HG03354 (cell line): ENCODE measurements around the gene RFLNA.

Experiments
- ATAC-seq: cut with Tn5 transposase; IDR thresholded peaks from one replicate; pipeline ENCODE4 v1.9.1; 2021; ENCODE audit warnings: mild to moderate bottlenecking; ENCODE audit not compliant: unreplicated experiment, poor library complexity, severe bottlenecking

RFLNA gene

DNA sequence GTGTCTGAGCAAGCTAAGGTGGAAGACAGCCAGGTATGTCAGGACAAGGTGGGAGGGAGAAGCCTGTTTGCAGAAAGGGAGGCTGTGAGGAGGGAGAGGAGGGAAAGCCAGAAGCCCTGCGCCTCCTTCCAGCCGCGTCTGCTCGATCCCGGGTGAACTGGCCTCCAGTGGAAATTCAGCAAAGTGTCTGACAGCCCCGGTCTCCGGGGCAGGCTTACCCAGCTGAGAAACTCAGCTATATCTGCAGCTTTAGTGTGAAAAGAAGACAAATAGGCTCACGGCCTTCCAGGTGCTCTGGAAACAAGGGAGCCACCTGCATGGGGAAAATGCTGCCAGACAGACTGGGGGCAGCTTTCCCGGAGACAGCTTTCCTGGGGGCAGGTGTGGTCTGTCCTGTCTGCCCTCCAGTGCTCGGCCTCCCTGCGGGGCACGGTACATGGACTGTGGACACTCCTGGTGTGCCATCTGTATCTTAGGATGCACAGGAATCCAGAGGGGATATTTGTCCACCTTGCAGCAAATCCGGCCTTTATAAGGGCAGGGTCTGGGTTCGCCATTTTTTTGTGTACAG, 6.3 kb downstream of the RFLNA start:
- ATAC-seq = no peak

DNA sequence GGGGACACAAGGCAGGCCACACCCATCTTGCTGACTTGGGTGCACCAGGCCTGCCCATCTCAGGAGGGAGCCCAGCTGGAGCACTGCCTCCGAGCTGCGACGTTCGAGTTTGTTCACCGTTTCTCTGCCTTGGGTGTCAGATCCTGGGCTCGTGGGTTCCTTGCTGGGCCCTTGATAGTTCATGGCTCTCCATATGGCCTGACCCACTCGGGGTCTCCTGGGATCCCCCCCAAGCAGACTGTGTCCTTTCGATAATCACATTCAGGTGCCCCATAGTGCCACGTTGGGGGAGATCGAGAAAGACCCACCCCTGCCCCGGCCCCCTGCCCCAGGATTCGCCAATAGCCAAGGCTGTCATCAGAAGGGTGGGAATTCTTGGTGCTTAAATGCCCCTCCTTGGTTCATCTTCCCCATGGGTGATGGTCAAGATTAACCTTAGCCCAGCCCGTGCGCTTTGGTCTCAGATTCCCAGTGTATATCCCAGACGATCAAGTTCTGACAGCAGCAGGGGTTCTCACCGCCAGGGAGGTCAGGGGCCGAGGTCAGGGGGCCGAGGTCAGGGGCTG, 7.4 kb downstream of the RFLNA start:
- ATAC-seq = no peak

DNA sequence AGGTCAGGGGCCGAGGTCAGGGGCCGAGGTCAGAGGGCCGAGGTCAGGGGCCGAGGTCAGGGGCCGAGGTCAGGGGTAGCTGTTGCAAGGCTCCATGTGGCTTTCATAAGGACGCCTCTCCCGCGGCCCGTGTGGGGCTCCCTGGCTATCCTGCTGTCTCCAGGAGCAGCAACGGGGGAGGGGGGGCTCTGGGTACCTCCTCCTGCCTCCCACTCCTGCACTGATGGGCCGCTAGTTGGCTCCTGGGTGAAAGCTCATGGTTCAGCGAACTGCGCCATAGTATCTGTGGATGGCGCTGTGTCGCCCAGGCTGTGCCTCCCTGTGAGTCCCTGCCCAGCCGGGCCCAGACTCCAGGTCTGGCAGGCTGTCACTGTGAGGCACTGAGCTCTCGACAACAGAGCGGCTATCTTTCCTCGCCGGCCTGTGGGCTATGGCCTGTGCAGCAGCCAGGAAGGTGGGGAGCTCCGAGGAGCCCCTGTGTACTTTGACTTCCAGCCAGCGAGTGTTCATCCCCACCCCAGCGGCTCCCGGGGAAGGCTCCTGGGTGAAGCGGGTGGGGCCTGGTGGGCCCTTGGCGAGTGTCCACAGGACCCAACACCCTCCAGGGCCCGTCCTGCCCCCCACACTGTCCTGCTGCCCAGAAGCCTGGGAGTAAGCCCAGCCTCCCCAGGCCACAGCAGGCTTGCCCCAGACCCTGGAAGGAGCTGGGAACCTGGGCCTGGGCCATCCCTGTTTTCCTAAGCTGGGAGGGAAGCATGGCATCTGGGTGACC, 8.1 kb downstream of the RFLNA start:
- no peak for ATAC-seq

DNA sequence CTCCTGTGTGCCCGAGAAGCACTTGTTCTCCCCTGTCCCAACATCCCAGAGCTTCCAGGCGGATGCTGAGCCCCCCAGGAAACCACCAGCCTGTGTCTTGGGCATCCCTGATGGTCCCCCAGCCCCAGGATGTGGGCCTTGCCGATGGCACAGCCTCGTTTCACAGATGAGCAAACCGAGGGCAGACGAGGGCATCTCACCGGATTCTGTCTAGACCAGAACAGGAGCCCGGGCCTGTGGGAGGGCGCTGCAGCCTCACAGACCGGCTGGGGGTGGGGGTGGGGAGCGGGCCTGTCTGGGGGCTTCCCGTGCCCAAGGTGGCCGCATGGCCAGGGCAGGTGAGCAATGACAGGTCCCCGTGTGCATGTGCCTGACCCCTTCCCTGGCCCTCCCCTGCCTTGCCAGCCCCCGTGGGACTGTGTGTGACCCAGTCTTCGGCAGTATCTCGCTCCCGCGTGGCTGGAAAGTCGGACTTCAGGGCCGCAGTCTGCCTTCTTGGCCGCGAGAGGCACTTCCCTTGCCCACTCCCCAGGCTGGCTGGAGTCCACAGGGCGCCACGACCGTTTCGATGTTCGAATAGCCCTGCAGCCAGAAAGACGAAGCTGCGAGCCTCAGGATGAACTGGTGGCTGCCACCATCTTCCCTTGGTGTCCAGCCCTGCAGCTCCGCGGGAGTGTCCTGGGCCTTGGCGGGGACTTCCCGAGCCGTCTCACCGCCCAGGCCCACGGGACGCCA, 8.9 kb downstream of the RFLNA start:
- ATAC-seq = no peak

GRCh38 chr12:124304314-124304790, 9.5 kb downstream of the RFLNA start:
- no peak for ATAC-seq

- ATAC-seq = no peak
These were observed 10.2 kb downstream of the RFLNA start for GRCh38 chr12:124305136-124305535.

GRCh38 chr12:124305776-124306685, 11.1 kb downstream of the RFLNA start:
- no peak for ATAC-seq

- ATAC-seq = no peak
These were observed 12.0 kb downstream of the RFLNA start for GRCh38 chr12:124306686-124307555.

DNA sequence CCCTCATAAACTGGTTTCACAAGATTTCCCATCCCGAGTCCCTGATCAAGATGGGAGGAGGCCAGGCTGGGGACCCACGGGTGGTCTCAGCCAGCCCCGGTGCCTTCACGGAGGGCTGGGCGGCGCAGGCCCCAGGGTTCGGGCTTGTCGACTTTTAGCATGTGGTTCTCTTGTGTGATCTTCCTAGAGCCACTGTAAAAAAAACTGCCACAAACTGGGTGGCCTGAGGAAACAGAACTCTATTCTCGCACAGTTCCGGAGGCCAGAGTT, 12.6 kb downstream of the RFLNA start:
- no peak for ATAC-seq

DNA sequence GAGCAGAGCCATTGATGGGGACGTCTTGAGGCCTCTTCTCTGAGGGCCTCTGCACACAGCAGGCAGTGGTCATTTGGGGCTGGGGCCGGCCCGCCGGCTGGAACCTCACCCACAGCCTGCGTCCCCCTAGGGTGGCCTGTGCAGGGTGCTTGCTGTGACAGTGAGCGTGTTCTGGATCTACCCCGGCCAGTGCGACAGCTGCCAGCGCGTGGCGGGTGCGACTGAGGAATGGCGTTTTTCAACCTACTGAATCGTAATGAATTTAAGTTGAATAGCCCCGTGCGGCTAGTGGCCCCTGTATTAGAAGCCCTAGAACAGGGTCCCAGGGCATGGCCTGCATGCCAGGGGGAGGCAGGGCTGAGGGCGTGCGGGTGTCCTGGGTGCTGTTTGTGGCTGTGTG, 13.8 kb downstream of the RFLNA start:
- no peak for ATAC-seq

GRCh38 chr12:124309231-124309630, 14.3 kb downstream of the RFLNA start:
- no peak for ATAC-seq

DNA sequence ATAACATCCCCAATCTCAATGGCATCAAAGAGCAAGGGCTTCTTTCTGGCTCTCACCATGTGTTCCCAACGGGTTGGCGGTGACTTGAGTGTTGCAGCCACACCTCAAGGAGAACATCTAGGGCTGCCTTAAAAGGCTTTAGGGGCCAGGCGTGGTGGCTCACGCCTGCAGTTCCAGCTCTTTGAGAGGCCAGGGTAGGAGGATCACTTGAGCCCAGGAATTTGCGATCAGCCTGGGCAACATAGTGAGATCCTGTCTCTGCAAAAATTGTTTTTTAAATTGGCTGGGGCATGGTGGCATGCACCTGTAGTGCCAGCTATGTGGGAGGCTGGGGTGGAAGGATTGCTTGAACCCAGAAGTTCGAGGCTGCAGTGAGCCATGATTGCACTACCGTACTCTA, 14.9 kb downstream of the RFLNA start:
- no peak for ATAC-seq

DNA sequence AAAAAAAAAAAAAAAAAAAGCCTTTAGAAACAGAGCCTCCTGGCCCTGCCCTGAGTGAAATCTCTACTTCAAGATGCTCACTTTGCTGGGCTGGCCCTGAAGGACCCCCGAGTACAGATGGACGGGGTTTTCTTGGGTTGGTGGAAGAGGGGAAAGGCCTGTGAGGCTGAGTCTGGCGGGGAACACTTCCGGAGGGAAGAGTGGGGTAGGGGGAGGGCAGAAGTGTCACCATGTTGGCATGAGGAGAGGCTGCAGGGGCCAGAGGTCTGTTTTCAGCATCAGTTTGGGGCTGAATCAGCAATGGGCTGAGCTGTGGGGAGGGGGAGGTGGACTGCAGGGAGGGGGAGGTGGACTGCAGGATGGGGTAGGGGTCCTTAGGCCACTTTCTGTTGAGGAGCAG, 15.3 kb downstream of the RFLNA start:
- ATAC-seq = no peak

GRCh38 chr12:124310785-124311184, 15.9 kb downstream of the RFLNA start:
- ATAC-seq = no peak

DNA sequence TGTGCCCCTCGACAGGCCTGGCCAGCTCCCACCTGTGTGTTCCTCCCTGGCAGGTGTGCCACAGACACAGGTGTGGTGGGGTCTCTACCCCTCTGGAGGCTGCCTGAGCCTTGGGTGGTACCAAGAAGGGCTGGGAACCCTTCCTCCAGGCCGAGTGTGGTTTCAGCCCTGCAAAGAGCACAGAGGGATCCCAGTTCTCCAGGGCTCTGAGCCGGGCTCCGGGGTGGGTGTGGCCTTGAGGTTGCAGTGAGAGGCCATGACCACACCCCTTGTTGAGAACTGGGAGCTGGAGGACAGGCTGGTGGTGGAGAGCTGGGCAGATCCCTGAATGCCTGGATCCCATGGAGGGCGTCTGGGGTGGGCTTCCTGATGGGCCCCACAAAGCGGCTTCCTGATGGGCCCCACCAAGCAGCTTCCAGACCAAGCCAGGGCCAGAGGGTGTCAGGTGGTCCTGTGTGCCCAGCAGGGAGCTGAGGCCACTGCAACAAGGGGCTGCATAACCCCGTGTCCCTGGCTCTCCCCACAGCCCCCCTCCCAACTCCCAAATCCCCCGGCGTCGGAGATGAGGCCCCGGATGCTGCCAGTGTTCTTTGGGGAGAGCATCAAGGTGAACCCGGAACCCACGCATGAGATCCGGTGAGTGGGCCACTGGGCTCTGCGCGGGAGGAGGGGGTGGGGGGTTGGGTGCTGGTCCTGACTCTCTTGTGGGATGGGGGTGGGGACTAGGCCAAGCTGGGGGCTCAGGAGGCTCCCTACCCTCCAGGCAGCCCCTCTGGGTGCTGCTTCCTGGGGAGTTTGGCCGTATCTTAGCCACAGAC, 16.6 kb downstream of the RFLNA start:
- ATAC-seq = no peak

- ATAC-seq = no peak
These were observed 17.7 kb downstream of the RFLNA start for GRCh38 chr12:124312601-124313000.

GRCh38 chr12:124314207-124314606, 19.3 kb downstream of the RFLNA start:
- no peak for ATAC-seq

DNA sequence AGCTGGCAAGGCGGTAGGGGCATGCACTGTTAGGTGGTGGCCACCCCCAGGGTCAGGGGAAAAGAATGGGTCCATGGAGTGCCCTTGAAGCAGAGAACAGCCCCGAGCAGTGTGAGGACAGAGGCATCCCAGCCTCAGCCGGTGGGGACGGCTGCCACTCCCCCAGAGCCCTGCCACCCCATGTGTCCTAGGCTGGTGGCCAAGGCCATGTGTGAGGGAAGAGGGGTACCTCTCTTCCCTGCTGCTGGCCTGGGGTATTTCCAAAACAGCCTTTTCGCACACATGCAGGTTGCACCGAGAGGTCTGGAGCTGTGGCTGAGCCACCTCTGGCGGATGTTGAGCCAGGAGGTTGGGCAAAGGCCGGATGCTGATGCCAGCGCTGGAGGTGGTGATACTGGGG, 19.9 kb downstream of the RFLNA start:
- no peak for ATAC-seq
